ENCODE results near the gene RANBP10. TPM values are rescaled to one million over a fixed set of nuclear protein-coding genes. Genes with fewer than 3 reads are reported as not detected.

Gene RANBP10
- total and polyA plus RNA-seq, 9 of the 15 experiments (the other 6 are each of a cell fraction or from before 2014, with no cell fraction given) = 0.61 to 19.3 (median 5.9) TPM

DNA sequence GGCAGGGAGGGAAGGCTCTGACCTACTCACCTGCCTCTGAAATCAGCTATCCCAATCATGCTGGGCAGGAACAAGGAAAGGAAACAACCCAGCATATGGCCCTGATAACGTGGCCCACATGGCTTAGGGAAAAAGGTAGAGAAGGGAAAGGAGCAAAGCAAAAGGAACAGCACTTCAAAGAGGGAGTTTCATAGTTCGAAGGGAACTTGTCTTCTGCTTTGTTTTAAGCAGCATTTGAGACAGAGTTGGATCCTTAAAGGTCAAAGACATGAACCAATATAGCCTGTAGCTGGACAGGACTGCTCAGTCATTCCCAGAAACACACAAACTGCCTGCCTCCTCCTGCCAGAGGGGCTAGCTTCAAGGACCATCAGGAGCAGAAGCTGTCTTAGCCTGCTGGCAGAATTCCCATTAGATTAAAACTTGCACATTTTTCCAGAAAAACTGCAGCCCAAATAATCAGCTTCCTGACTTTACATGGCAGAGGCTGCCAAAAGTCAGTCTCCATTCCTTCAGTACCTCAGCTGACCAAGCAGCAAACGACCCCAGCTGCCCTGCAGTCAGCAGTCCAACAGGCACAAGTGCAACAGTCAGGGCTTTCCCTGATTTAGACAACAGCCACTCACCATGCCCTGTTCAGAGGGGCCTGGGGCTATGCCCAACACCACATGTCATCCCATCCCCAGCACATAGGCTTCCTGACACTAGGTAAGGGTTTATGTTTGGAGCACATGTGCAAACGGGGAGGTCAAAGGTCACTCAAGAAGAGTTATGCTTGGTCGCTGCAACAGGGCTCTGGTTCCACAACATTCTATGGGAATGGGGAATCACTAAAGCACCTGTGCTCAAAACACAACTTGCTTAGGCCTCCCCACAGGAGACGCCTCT lies 32.5 kb downstream of the RANBP10 start:
- intact Hi-C loops (cut with micrococcal nuclease) = no loop called here
- CTCF ChIA-PET (ENCODE audit: low intra/inter-chr PET ratio) = no interaction called here
- no peak for TF ChIP-seq TAF15 (IDR thresholded peaks at IDR 0.05; ENCODE audit: low read depth, low read length)
- 0 out of 2 replicates have a peak, but pooled peaks have one; percentile 38 for TF ChIP-seq TAL1 (IDR thresholded peaks at IDR 0.05)
- peak; percentile 61 for TF ChIP-seq MYC (IDR thresholded peaks at IDR 0.05; ENCODE audit: low read depth, low read length)
- no peak for TF ChIP-seq MYC (CRISPR knock-in tag; IDR thresholded peaks at IDR 0.05; ENCODE audit: borderline replicate concordance, low read depth)
- TF ChIP-seq, protein P1, sequence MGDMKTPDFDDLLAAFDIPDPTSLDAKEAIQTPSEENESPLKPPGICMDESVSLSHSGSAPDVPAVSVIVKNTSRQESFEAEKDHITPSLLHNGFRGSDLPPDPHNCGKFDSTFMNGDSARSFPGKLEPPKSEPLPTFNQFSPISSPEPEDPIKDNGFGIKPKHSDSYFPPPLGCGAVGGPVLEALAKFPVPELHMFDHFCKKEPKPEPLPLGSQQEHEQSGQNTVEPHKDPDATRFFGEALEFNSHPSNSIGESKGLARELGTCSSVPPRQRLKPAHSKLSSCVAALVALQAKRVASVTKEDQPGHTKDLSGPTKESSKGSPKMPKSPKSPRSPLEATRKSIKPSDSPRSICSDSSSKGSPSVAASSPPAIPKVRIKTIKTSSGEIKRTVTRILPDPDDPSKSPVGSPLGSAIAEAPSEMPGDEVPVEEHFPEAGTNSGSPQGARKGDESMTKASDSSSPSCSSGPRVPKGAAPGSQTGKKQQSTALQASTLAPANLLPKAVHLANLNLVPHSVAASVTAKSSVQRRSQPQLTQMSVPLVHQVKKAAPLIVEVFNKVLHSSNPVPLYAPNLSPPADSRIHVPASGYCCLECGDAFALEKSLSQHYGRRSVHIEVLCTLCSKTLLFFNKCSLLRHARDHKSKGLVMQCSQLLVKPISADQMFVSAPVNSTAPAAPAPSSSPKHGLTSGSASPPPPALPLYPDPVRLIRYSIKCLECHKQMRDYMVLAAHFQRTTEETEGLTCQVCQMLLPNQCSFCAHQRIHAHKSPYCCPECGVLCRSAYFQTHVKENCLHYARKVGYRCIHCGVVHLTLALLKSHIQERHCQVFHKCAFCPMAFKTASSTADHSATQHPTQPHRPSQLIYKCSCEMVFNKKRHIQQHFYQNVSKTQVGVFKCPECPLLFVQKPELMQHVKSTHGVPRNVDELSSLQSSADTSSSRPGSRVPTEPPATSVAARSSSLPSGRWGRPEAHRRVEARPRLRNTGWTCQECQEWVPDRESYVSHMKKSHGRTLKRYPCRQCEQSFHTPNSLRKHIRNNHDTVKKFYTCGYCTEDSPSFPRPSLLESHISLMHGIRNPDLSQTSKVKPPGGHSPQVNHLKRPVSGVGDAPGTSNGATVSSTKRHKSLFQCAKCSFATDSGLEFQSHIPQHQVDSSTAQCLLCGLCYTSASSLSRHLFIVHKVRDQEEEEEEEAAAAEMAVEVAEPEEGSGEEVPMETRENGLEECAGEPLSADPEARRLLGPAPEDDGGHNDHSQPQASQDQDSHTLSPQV (IDR thresholded peaks at IDR 0.05) = 0 out of 2 replicates have a peak, but pooled peaks have one; percentile 31
- no peak for TF ChIP-seq BCLAF1 (IDR thresholded peaks at IDR 0.05; ENCODE audit: borderline replicate concordance in 1 of 2, control insufficient read depth in 1 of 2, low read depth in 2 of 2, low read length in 1 of 2)
- peak; percentile 35; the same call in 1 of the 2 replicates for TF ChIP-seq DPF2 (IDR thresholded peaks at IDR 0.05)
- TF ChIP-seq USF1 (CRISPR knock-in tag; IDR thresholded peaks at IDR 0.05) = 0 out of 2 replicates have a peak, but pooled peaks have one; percentile 28
- 0 out of 2 replicates have a peak, but pooled peaks have one; percentile 27 for TF ChIP-seq ZEB2 (IDR thresholded peaks at IDR 0.05)
- TF ChIP-seq, protein P2, sequence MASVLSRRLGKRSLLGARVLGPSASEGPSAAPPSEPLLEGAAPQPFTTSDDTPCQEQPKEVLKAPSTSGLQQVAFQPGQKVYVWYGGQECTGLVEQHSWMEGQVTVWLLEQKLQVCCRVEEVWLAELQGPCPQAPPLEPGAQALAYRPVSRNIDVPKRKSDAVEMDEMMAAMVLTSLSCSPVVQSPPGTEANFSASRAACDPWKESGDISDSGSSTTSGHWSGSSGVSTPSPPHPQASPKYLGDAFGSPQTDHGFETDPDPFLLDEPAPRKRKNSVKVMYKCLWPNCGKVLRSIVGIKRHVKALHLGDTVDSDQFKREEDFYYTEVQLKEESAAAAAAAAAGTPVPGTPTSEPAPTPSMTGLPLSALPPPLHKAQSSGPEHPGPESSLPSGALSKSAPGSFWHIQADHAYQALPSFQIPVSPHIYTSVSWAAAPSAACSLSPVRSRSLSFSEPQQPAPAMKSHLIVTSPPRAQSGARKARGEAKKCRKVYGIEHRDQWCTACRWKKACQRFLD (CRISPR knock-in tag; IDR thresholded peaks at IDR 0.05) = 0 out of 2 replicates have a peak, but pooled peaks have one; percentile 19

More for the DNA sequence above, 32.5 kb downstream of the RANBP10 start:
- 25% methylated on average over 6 of the region's 6 CpGs for WGBS (ENCODE audit: insufficient coverage, low coverage, missing lambda C conversion rate)
- Histone ChIP-seq H4K20me1 (replicated peaks; ENCODE audit: control insufficient read depth, insufficient read depth, low read length) (no peaks in the 10 kb centered on the region), H3K79me2 (ENCODE audit: control insufficient read depth, insufficient read depth, low read length) (peaks cover 23% of the 10 kb centered on the region), H3K4me2 (ENCODE audit: insufficient read depth, low read length) (peak overlapping the region; percentile 61), H3K27me3 (ENCODE audit: control insufficient read depth in 2 of 2, insufficient read depth in 2 of 2, low read length in 2 of 2) (no peaks in the 10 kb centered on the region), H2AFZ (ENCODE audit: low read depth, low read length) (peak overlapping the region; percentile 2), H3K9me1 (ENCODE audit: control insufficient read depth, insufficient read depth, low read length) (no peaks in the 10 kb centered on the region), H3K4me1 (replicated peaks in 1 of 2; ENCODE audit: control insufficient read depth in 2 of 2, insufficient read depth in 2 of 2, low read length in 2 of 2) (peaks cover 12 to 17% of the 10 kb centered on the region in 2 experiments; a peak in 4 of 5 replicates), H3K4me3 (no peak overlapping the region), H3K9me3 (replicated peaks; ENCODE audit: control insufficient read depth, insufficient read depth, low read depth, low read length) (no peaks in the 10 kb centered on the region), H3K27ac (ENCODE audit: extremely low read depth, low read depth, low read length) (peak overlapping the region; percentile 66), H3K9ac (ENCODE audit: insufficient read depth in 1 of 2, low read depth in 2 of 2, low read length in 2 of 2) (peak overlapping the region; percentile 28 to 57; a peak in 3 of 4 replicates), H3K36me3 (ENCODE audit: control insufficient read depth, insufficient read depth, low read length) (peaks cover 20% of the 10 kb centered on the region; the same call in 2 of the 3 replicates)
- TSS peak; percentile 69 for BruUV-seq (replicated peaks)
- ATAC-seq (peak; percentile 63), DNase-seq (ENCODE audit: extremely low read depth in 1 of 4, low spot score in 3 of 4) (peak; percentile 30 to 50 (median 39)), FAIRE-seq (peak; percentile 84)
- POLR2A ChIA-PET = interaction anchor here (1.0 to 1.5 kb wide), 3 partner anchors 7 to 21 kb away, joined by 3 to 6 read pairs (median 6); no protein-coding TSS in a partner anchor
- in situ Hi-C loops (cut with MboI) = no loop called here
